ENCODE results near the gene NPR3.

The NPR3 gene, protein sequence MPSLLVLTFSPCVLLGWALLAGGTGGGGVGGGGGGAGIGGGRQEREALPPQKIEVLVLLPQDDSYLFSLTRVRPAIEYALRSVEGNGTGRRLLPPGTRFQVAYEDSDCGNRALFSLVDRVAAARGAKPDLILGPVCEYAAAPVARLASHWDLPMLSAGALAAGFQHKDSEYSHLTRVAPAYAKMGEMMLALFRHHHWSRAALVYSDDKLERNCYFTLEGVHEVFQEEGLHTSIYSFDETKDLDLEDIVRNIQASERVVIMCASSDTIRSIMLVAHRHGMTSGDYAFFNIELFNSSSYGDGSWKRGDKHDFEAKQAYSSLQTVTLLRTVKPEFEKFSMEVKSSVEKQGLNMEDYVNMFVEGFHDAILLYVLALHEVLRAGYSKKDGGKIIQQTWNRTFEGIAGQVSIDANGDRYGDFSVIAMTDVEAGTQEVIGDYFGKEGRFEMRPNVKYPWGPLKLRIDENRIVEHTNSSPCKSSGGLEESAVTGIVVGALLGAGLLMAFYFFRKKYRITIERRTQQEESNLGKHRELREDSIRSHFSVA

DNA sequence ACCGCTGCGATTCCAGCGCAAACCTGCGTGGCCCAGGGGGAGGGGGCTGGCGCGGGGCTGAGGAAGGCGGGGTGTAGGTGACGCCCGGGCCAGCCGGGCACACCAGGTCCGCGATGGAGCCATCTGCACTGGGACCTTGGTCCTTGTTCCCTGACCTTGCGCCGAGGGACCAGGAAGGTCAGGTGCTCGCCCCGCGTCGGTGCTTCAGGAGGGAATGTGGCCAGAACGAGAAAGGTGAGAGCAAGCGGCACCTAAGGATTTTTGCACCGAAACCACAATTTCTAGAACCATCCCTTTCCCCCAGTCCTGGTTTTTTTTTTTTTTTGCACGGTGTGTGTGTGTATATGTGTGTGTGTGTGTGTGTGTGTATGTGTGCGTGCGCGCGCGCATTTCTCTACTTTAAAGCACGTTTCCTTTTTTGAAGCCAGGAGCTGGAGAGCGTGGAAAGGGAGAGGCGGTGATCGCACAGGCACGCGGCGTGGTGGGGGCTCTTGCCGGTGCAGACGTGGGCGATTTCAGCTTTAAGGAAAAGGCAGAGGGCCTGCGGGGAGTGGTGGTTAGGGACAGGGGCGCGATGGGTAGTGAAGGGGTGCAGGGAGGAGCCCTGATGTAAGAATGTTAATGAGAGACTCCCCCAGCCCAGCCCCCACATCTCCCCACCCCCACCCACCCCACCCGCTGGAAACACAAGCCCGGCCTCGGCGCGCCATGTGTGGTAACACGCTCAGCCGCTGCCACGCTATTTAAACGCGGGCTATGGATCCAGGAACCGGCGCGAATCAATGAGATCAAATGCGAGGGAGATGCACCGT, at the start of gene NPR3:
Gene NPR3 (plus strand): TSS at position 772 of the 812 bp plus-strand sequence. CDS start 456 bp downstream, outside the sequence.
- DNase-seq: peak in 1 of 2 donors; percentile 16

DNA sequence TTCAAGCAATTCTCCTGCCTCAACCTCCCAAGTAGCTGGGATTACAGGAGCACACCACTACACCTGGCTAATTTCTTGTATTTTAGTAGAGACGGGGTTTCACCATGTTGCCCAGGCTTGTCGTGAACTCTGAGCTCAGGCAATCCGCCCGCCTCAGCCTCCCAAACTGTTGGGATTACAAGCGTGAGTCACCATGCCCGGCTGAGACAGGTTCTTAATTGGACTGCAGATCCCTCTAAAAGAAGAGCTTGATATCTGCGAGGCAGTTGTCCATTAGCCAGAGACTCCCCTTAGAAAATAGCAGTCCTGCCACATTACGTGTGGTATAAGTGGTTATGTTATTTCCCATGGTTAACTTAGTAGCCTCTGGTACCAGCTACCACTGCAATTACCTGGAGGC, 46.6 kb upstream of the NPR3 start:
- no peak for DNase-seq

DNA sequence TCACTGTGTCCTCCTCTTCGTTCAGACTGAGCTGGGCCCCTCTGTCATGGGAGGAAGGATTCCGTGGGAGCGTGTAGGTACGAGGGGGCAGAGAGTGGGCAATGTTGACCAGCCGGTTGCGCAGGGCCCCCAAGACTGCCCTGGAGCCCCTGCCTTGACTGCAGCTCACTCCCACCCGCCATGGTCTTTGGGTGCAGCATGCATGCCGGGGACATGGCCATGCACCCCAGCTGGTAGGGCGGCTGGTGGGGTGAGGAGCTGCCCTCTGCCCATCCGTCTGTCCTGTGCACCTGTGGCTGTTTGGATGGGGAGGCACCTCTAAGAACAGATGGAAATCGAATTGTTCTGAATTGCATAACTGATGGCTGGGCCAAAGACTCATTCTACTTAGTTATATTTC, 42.6 kb upstream of the NPR3 start:
- no peak for DNase-seq

DNA sequence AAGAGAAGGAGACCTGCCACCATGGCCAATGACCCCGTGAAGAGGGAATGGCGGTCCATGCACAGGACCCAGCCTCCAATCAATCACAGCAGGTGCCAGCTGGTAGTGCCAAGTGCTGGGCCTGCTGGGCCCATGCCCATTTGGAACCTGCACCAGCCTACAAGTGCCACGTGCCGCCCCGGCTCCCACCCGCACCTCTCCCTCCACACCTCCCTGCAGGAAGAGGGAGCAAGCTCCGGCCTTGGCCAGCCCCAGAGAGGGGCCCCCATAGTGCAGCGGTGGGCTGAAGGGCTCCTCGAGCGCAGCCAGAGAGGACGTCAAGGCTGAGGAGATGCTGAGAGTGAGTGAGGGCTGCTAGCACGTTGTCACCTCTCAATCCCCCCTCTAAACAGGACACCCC, 37.8 kb upstream of the NPR3 start:
- DNase-seq: no peak

DNA sequence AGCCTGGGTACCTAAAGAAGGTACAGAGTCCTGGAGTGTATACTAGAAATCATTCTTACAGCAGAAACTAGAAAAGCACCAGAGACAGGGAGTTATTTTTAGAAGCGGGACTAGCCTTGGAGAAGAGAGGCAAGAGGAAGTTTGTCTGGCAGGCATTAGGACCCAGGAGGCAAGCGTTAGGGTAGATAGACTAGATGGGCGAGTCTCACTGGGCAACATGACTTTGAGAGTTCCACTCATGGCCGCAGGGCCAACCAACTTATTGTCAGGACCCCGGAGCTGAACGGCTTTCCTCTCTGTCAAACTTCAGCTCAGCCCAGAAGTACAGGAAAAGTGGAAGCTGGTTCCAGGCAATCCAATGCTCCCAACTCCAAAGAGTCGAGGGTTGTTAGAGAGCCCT, 34.1 kb upstream of the NPR3 start:
- no peak for DNase-seq

DNA sequence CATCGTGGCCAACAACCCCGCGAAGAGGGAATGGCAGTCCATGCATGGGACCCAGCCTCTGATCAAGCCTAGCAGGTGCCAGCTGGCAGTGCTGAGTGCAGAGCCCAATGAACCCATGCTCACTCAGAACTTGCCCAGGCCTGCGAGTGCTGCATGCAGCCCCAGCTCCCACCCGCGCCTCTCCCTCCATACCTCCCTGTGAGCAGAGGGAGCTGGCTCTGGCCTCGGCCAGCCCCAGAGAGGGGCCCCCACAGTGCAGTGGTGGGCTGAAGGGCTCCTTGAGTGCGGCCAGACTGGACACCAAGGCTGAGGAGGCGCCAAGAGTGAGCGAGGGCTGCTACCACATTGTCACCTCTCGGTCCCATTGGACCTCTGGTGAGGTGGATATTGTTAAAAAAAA, 32.6 kb upstream of the NPR3 start:
- DNase-seq: no peak

DNA sequence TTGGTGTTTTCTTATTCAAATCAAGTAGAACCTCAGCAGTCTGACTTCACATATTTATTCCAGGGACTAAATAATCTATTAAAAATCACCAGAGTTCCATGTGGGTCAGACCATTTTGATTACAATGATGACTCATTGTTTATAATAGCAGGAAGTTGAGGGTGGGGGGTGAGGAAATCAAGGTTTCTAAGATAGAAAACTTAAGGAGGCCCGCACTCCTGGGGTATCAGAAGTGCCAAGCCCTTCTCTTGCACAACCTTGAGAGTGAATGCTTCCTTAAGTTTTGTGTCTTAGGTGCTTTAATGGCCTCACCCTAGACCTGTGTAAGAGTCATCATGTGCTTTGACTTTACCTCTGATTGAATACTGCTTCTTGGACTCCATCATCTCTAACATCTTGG, 31.9 kb upstream of the NPR3 start:
- no peak for DNase-seq

DNA sequence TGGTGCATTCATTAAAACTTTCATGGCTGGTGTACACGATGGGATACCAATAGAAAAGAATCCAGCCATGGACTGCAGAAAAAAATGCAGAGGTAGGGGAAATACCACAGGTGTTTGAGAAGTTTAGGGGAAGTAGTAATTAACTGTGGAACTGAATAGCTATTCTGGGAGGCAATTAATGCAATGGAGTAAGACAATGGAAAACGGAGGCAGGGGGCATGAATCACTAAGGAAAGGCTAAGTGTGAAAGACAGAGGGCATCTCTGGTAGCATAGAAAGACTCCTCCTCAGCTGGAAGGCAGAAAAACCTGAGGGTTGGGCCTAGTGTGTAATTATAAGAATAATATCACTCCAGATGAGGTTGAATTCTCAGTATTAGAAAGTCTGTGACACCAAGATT, 30.9 kb upstream of the NPR3 start:
- no peak for DNase-seq

DNA sequence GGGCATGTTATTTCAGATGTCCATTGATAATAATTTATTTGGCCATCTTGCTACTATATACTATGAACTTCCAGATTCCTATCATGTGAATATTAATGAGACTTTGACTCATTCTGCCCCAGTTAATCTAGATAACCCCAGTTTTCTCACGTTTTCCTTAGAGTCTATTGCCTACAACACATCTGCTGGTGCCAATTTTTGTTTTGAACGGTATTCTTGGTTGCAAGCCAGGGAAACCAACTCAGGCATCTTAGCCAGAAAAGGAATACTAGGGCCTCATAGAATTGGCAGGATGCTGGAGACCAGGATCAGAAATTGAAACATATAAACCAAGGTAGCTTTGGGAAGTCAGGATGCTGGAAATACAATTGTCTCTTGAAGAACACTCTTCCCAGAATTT, 28.0 kb upstream of the NPR3 start:
- no peak for DNase-seq

DNA sequence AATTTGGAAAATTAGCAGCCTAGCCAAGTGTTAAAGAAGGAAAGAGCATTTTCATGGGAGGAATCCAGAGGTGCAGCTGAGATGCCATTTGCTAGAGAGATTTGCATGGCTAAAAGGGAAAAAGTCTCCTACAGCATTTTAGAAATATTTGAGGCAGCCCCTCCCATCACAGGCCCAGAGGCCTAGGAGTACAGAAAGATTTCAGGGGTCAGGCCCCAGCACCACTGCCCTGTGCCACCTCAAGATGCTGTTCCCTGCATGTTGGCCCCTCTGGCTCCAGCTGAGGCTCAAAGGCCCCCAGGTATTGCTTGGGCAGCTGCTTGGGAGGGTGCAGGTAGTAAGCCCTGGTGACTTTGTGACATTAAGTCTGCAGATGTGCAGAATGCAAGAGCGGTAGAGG, 26.9 kb upstream of the NPR3 start:
- DNase-seq: no peak

DNA sequence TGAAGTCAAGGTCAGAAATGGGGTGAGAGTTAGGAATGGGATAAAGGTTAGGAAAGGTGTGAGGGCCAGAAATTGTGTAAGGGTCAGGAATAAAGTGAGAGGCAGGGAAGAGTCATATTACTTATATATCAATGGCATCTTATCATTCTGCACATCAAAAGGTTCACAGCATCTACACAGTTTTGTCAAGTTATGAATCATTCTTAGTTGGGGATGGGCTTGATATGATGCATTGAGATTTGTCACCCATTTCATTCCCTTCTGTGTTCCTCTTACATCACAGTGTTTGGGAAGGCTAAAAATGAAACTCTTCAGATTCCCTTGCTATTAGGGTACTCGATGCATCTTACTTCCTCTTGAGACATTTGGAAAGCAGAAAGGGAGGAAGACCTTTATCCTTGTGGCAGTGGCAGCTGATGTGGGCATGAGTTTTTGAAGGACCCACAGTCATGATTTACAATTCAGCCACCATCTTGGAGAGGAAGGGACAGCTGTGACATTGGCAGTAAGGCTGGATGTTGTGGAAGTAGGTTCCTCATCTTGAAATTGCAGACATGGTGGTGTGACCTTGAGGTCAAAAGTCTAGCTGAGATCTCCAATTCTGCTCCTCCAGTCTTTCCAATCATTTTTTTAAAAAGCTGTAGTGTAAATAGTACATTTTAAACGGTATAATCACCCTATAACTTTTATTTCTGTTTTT, 24.2 kb upstream of the NPR3 start:
- DNase-seq: no peak

DNA sequence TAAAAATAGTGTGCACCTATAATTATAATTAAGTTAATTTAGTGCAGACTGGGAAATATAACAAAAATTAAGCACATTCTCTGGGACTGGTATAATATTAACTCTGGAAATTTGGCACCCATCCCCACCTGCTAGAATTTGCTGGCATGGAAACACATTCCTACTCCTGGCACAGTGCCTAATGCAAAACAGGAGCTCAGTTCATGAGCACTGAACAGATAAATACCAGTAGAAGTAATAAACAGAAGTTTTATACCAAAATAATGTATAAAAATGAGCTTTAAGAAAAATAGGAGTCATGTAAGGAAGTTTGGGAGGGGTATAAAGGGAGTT, 23.7 kb upstream of the NPR3 start:
- no peak for DNase-seq

DNA sequence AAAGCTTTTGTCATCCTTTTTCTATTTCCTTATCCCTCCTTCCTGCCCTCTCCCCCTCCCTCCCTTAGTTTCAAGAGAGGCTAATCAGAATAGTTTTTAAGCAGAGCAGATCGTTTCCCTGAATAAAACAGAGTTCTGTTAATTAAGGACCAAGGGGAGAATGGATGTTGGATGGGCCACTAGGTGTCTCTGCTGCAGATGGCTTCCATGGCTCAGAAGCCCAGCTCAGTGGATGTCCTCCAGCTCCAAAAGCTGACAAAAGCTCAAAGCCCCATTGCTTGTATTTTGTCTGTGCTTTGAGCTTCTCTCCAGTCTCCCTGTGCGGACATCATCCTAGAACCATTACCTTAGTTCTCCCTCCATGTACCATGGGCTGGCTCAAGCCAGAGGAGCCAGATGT, 21.0 kb upstream of the NPR3 start:
- DNase-seq: no peak

DNA sequence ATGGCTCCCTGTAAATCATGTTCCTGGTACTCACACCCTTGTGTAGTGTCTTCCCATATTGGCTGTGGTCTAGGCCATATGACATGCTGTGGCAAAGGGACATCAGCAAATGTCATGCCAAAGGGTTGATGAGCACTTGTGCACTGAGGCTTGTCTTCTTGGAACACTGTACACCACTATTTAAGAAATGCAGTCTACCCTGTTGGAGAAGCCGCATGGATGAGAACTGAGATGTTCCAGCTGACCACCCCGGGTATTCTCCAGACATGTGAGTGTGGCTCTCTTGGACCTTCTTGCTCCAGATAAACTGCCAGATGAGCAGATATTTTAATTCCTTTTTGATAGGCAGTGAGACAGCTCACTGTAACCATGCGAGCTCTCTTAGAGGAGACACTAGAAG, 20.5 kb upstream of the NPR3 start:
- no peak for DNase-seq

DNA sequence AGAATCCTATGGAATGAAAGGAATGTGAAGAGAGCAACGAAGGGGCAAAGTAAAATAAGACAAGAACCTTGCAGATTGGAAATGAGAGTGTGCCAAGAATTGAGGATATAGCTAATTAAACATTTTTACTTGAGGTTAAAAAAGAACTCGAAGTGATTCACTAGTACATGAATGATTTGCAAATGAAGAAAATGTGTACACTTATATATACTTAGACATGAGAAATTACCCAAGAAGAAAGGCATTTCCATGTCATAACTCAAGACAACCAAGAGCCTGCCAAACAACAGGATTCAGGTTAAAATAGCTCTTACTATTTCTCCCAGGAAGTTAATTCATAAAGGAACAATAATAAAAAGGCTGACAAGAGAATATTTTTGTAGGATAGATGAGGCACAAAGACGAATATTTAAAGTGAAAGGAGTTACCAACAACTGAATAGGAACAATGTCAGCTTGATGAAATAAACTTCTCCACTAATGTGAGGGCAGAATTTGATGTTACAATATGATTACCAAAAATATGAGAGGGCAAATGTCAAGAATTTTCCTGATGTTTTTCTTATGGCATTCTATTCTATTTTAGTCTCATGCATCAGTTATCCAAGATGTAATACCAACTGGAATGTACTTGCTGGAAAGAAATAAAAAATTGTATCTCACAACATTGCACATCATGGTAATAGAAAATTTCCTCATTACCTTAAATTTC, 18.9 kb upstream of the NPR3 start:
- no peak for DNase-seq

DNA sequence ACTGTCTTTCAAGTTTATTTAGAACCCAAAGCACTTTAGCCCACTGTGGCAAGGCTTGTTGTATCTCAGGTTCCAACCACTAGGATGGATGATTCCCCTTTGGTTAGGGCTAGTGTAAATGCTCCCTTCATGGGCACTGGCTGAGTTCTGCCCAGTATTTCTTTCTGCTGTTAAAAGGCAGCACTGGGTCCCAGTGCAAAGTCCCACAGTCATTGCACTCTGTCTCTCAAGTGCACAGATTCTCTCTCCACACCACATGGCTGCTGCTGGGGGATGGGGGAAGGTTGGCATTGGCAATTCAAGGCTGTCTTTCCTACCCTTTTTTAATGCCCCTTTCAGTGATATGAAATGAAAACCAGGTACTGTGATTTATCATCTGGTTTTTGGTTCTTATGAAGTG, 7.2 kb upstream of the NPR3 start:
- DNase-seq: no peak

DNA sequence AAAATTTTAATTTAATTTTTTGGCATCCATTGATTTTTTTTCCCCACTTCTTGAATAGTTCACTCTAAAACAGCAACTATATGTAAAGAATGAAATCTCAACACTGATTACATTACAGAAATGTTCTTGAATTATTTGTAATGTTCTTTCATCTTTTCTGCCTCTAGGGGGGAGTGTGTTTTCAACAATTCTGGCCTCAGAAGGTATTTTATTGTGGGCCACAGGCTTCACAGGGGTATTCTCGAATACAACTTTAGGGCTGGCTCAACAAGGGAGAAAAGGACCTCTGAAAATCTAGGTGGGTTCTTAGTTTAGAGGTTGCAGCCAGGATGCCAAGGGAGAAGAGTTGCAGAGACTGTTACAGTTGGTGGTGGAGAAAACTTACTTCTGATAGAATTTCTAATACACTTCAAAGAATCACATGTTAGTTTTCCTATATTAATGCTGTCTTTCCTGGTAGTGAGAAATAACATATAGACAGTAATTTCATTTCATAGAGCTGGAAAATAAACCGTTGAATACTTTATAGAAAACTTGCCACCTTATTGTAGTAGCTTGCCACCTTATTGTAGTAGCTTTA, 3.6 kb upstream of the NPR3 start:
- DNase-seq: no peak

DNA sequence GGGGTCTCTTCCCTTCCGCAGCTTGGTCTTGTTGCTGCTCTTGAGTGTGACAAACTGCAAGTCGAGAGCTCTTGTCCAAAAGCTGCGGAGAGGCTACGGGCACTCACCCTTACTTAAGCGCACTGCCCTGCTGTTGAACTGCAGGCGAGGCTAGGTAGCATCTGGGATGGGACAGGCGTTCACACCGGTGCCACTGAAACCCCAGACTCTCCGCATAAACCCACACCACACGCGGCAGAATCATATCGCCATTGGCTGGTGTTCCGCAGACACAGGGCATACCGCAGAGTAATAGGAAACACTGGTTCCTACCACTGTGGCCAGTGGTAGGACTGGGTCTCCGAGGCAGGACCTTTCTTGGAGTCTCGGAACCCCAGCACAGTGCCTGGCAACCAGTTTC, 2.2 kb upstream of the NPR3 start:
- DNase-seq: no peak

DNA sequence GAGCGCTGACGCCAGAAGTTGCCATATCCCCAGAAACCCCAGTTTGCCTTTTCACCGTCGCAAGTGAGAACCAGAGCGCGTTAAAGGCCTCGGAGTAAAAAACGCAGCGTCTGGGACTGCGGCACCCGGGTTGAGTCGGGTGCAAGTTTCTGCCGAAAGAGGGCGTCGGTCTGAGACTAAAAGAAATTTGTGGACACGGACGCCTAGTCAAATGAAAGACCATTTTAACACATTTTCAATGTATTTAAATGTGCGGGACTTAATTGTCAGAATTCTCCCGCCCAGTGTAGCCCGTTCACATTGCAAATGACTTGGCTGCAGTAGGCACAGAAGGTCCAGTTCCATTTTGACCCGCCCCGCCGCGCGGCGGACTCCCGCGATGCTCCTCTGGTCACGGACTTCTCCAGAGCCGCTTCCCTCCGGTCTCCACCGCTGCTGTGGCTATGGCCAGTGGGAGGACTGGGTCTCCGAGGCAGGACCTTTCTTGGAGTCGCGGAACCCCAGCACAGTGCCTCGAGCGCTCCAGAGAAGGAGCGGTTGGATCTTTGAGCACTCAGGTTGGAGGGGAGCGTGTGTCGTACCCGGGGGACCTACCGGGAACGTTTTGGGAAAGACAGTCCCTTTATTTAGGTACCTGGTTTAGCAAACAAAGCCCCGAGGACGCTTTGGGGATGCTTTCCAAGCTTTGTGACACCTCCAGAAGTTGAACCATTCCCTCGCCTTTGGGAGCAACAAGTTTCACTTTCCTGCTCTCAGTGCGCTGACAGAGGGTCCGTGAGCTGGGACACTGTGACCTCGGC, 1.2 kb upstream of the NPR3 start:
- peak; percentile 46 to 71 for DNase-seq

DNA sequence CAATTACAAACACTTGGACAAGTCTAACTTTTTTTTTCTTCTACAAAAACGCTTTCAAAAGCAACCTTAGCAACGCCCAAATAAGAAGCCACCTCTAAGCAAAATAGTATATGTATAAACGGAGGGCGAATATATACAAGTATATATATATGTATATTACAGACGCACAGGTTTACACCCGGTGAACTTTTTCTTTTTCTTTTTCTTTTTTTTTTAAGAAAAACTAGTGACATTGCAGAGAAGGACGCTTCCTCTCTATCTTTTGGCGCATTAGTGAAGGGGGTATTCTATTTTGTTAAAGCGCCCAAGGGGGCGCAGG, 200 bp downstream of the NPR3 start:
- DNase-seq: no peak

DNA sequence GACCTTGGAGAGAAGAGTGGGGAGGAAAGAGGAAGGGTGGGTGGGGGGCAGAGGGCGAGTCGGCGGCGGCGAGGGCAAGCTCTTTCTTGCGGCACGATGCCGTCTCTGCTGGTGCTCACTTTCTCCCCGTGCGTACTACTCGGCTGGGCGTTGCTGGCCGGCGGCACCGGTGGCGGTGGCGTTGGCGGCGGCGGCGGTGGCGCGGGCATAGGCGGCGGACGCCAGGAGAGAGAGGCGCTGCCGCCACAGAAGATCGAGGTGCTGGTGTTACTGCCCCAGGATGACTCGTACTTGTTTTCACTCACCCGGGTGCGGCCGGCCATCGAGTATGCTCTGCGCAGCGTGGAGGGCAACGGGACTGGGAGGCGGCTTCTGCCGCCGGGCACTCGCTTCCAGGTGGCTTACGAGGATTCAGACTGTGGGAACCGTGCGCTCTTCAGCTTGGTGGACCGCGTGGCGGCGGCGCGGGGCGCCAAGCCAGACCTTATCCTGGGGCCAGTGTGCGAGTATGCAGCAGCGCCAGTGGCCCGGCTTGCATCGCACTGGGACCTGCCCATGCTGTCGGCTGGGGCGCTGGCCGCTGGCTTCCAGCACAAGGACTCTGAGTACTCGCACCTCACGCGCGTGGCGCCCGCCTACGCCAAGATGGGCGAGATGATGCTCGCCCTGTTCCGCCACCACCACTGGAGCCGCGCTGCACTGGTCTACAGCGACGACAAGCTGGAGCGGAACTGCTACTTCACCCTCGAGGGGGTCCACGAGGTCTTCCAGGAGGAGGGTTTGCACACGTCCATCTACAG, 760 bp downstream of the NPR3 start:
- peak in 1 of 2 donors; percentile 8 for DNase-seq
